Brain microvascular endothelial cell (primary cell): ENCODE data around the gene SCN1A.

ENCODE experiments used
- DNase-seq: peaks from one replicate; pipeline ENCODE4 v3.0.0-alpha.2; 2020
- H3K27ac ChIP-seq: fragments of 250-450 bp; sonication (Bioruptor Pico); 2 replicates; pipeline ENCODE4 v1.5.1; 2020; ENCODE audit warnings: mild to moderate bottlenecking, moderate library complexity
- H3K27me3 ChIP-seq: fragments of 250-450 bp; sonication (Bioruptor Pico); replicated peaks from 2 replicates; pipeline ENCODE4 v1.5.1; 2020; ENCODE audit warnings: mild to moderate bottlenecking
- H3K36me3 ChIP-seq: fragments of 250-450 bp; sonication (Bioruptor Pico); replicated peaks from 2 replicates; pipeline ENCODE4 v1.5.1; 2020; ENCODE audit warnings: mild to moderate bottlenecking
- H3K4me3 ChIP-seq: 2 replicates; pipeline ENCODE4 v1.5.1; 2011; ENCODE audit warnings: low read depth, mild to moderate bottlenecking, control low read depth, low read length, moderate library complexity
- in situ Hi-C: cut with HindIII; loops from 2 replicates; pipeline ENCODE4 v1.10.0; 2017; ENCODE audit warnings: low sequenced_read_pairs, low pct_ligation_motif_present
- TF ChIP-seq, protein P1 (sequence below): IDR thresholded peaks from 2 replicates; pipeline ENCODE4 v1.5.1; 2011; ENCODE audit warnings: low read depth, mild to moderate bottlenecking, moderate library complexity, low read length, control low read depth, inconsistent platforms; ENCODE audit errors: missing control alignments

The SCN1A gene

DNA sequence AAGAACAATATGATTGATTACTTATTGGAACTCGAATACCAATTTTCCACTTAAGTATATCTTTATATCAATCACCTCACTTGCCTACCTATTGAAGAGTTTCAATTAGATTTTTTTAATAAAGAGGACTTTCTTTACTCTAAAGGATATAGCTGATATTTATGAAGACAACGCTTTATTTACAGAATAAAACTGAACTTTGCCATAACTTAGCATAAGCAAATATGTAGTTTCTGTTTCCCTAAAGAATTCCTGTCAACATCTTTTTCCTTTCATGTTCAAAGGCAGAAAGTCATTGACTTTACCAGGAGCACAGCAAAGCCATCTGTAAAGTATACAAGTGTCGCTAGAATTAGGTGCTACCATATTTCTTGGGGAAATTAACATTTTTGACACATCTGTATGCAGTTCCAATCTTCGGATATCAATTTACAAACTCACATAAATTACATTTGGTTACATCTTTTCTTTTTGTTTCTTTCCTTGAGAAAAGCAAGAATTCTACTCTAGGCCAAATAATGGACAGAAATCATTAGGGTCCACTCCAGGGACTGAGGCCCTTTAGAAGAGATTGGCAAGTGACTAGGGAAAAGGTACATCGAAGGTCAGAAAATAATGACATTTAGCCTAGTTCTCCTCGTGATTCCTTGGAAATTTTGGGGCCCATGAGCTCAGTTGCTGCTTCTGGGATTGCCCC lies 7.5 kb upstream of the SCN1A start:
- DNase-seq = no peak
- Histone ChIP-seq H3K36me3 (no peaks in the 10 kb centered on the region), H3K27me3 (peaks cover 2% of the 10 kb centered on the region), H3K4me3 (no peak overlapping the region), H3K27ac (no peak overlapping the region)
- TF ChIP-seq, protein P1, sequence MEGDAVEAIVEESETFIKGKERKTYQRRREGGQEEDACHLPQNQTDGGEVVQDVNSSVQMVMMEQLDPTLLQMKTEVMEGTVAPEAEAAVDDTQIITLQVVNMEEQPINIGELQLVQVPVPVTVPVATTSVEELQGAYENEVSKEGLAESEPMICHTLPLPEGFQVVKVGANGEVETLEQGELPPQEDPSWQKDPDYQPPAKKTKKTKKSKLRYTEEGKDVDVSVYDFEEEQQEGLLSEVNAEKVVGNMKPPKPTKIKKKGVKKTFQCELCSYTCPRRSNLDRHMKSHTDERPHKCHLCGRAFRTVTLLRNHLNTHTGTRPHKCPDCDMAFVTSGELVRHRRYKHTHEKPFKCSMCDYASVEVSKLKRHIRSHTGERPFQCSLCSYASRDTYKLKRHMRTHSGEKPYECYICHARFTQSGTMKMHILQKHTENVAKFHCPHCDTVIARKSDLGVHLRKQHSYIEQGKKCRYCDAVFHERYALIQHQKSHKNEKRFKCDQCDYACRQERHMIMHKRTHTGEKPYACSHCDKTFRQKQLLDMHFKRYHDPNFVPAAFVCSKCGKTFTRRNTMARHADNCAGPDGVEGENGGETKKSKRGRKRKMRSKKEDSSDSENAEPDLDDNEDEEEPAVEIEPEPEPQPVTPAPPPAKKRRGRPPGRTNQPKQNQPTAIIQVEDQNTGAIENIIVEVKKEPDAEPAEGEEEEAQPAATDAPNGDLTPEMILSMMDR = no peak
- in situ Hi-C loops = no loop called here

DNA sequence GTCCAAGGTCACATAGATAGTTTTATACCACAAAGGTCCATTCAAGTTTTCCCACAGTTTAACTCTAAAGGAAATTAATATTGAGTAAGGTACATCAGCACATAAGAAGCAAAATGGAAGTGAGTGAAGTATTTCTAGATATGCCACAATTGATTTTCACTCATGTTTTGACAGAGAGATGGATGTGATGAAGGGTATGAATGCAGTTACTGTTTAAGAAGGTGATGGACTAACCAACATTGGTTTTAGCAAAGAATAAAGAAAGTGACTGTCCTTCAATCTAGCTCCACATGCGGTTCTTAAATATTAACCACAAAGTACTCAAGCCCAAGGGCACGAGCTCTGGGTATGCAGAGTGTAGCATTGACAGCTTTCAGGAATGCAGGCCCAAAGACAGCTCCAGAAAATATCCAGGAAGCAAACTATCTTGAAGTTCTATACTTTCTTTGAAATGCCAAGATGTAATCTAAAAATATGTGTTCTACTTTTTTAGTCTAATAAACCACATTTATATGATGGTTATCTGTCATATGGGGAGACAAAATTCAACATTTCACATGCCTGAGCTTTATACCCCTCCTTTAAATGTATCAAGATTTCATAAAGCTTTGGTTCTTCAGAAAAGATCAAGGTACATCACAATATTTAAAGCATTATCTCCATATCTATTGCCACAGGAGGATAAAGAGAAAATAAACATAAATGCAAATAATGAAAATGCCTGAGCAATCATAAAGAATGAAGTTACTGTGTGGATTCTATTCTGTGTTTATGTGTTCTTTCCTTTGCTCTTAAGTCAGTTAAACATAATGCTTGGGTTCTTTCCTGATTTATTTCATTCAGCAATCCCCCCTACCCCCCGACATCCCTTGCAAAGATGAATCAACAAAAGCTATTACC lies 6.7 kb upstream of the SCN1A start:
- Histone ChIP-seq H3K27me3 (peaks cover 2% of the 10 kb centered on the region), H3K4me3 (no peak overlapping the region), H3K27ac (no peak overlapping the region), H3K36me3 (no peaks in the 10 kb centered on the region)
- no peak for DNase-seq
- TF ChIP-seq, protein P1 = no peak
- in situ Hi-C loops = no loop called here

DNA sequence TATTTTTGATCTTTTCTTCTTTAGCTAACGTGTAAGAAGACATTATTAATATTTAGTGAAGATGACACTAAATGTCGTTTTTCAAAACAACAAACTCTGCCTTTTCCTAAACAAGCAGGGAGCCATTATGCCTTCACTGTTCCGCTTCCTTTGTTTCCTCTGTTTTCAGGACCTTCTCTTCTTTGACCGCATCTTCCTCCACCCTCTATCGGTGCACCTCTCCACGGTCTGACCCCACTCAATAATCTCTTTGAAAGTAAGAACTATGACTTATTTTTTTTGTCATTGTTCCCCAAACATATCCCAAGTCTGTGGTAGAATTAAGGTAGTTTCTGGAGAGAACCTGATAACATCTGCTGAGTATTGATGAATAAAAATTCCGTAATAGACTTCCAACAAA lies 5.8 kb upstream of the SCN1A start:
- peaks cover 2% of the 10 kb centered on the region for H3K27me3 ChIP-seq
- in situ Hi-C loops = no loop called here
- H3K27ac ChIP-seq = no peak overlapping the region
- no peak overlapping the region for H3K4me3 ChIP-seq
- TF ChIP-seq, protein P1 = no peak
- H3K36me3 ChIP-seq = no peaks in the 10 kb centered on the region
- no peak for DNase-seq

DNA sequence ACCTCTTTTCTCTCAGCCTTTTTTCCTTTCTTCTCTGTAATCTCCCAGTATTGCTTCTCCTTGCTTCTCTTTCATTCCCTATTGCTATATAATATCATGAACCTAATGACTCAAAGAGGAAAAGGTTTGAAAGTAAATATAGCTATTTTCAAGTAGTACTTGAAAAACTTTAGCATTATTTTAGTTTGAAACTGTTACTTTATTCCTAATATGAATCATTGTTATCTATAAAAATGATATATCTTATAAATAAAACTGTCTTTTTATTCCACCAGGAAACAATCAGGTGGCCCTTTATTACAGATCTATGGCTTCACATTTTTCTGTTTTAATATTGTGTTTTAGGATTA lies 311 bp upstream of the SCN1A start:
- TF ChIP-seq, protein P1 = no peak
- in situ Hi-C loops = no loop called here

GRCh38 chr2:166126007-166126639 lies 1.7 kb downstream of the SCN1A start:
- H3K27ac ChIP-seq = no peak overlapping the region
- no peaks in the 10 kb centered on the region for H3K27me3 ChIP-seq
- DNase-seq = no peak
- H3K36me3 ChIP-seq = no peaks in the 10 kb centered on the region
- in situ Hi-C loops = no loop called here
- H3K4me3 ChIP-seq = no peak overlapping the region
- TF ChIP-seq, protein P1 = no peak

More for the DNA sequence above, 311 bp upstream of the SCN1A start:
- Histone ChIP-seq H3K4me3 (no peak overlapping the region), H3K27ac (no peak overlapping the region), H3K36me3 (no peaks in the 10 kb centered on the region), H3K27me3 (peaks cover 2% of the 10 kb centered on the region)
- no peak for DNase-seq
